ENCODE measurements around the gene FOSL2. TPM values are rescaled to one million over a fixed set of nuclear protein-coding genes. Genes with fewer than 3 reads are reported as not detected.

The FOSL2 gene
- total RNA-seq, 2 experiments from 2014 or later, result 0.35 to 1.0 TPM

DNA sequence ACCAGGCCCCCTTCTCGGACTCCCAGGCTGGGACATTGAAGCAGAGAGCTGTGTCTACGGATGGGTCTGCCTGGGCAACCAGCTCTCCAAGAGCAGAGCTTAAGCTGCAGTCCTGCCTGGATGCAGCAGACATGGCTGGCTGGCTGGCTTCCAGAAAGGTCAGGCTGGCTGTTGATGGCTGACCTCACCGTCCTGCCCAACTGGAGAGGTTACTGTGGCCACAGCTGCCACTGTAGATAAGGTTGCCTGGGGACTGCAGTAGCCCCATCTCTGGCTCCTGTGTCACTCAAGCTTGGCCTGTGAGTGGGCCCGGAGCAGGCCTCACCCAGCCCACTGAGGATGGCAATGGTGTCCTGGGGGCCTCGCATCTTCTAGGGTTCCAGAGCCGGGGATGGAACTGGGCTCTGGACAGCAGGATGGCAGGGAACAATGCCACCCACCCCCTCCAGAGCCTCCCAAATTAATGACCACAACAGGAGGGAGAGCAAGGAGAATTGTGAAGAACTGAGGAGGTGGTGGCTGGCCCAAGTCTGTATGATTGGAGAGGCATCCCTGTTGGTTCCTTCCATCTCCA lies 37.0 kb upstream of the FOSL2 start:
- no peaks in the 10 kb centered on the region for H3K4me1 ChIP-seq (ENCODE audit: insufficient read depth, low read length, poor library complexity, severe bottlenecking)
- H3K4me3 ChIP-seq (ENCODE audit: low read depth, low read length, poor library complexity, severe bottlenecking), result no peak overlapping the region
- no peaks in the 10 kb centered on the region for H3K9me3 ChIP-seq (ENCODE audit: low read length)
- H3K4me2 ChIP-seq (ENCODE audit: low read length), result no peak overlapping the region
- no TSS peak for BruUV-seq (replicated peaks)
- no peak for DNase-seq (ENCODE audit: low spot score)
- no peaks in the 10 kb centered on the region for H4K20me1 ChIP-seq (ENCODE audit: insufficient read depth, low read length)
- intact Hi-C loops (cut with micrococcal nuclease; ENCODE audit: unreplicated experiment), result no loop called here
- H3K36me3 ChIP-seq (ENCODE audit: insufficient read depth, low read length), result no peaks in the 10 kb centered on the region
- H3K27ac ChIP-seq (ENCODE audit: low read depth, low read length, poor library complexity, severe bottlenecking), result no peak overlapping the region
- no peak for TF ChIP-seq EZH2phosphoT487 (IDR thresholded peaks at IDR 0.05; ENCODE audit: borderline replicate concordance, low read depth, low read length)
- TF ChIP-seq, protein P1, sequence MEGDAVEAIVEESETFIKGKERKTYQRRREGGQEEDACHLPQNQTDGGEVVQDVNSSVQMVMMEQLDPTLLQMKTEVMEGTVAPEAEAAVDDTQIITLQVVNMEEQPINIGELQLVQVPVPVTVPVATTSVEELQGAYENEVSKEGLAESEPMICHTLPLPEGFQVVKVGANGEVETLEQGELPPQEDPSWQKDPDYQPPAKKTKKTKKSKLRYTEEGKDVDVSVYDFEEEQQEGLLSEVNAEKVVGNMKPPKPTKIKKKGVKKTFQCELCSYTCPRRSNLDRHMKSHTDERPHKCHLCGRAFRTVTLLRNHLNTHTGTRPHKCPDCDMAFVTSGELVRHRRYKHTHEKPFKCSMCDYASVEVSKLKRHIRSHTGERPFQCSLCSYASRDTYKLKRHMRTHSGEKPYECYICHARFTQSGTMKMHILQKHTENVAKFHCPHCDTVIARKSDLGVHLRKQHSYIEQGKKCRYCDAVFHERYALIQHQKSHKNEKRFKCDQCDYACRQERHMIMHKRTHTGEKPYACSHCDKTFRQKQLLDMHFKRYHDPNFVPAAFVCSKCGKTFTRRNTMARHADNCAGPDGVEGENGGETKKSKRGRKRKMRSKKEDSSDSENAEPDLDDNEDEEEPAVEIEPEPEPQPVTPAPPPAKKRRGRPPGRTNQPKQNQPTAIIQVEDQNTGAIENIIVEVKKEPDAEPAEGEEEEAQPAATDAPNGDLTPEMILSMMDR (conservative IDR thresholded peaks at IDR 0.05; ENCODE audit: low read length), result no peak
- H3K79me2 ChIP-seq (ENCODE audit: insufficient read depth, low read depth, low read length), result no peaks in the 10 kb centered on the region
- H3K9me2 ChIP-seq (ENCODE audit: insufficient read depth, low read length), result no peaks in the 10 kb centered on the region
- H2AFZ ChIP-seq (ENCODE audit: low read length), result no peak overlapping the region
- ChIA-PET CTCF (ENCODE audit: unreplicated experiment) (no interaction called here), POLR2A (no interaction called here)

DNA sequence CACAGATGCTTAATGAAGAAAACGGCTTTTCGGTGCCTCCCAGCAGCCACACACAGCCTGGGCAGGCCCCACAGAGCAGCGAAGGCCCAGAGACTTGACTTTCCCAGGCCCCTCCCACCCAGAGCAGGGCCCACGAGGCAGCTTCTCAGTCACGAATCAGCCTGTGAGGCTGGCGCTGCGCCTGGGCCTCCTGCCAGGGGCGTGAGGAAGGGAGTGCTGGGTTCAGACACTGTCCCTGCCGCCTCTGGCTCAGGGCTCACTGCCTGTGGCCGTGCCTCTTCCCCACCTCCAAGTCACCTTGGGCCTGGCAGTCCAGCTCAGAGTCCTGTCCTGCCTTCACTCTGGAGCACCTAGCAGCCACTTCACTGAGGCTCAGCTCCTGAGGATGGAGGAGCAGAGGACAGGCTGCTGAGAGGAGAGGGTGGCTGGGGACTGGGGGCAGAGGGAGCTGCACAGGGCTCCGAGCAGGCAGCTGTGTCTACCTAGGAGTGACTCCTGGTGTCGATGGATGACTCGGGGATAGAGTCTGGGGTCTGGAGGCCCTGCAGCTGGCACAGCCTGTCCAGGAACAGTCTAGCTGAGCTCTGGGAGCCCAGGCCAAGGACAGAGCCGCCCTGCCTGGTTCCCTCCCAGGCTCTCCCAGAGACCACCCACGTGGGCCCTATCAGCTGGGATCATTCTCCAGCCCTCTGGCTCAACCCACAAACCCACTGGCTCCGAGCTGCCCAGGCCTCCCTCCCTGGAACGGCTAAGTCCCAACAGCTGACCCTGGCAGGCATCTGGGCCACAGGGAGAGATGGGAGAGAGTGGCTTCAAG lies 36.4 kb upstream of the FOSL2 start:
- H3K4me2 ChIP-seq (ENCODE audit: low read length), result no peak overlapping the region
- POLR2A ChIA-PET, result no interaction called here

More for the DNA sequence above, 36.4 kb upstream of the FOSL2 start:
- Histone ChIP-seq H3K9me2 (ENCODE audit: insufficient read depth, low read length) (no peaks in the 10 kb centered on the region), H3K79me2 (ENCODE audit: insufficient read depth, low read depth, low read length) (no peaks in the 10 kb centered on the region), H3K9me3 (ENCODE audit: low read length) (no peaks in the 10 kb centered on the region), H3K27ac (ENCODE audit: low read depth, low read length, poor library complexity, severe bottlenecking) (no peak overlapping the region), H4K20me1 (ENCODE audit: insufficient read depth, low read length) (no peaks in the 10 kb centered on the region), H3K4me1 (ENCODE audit: insufficient read depth, low read length, poor library complexity, severe bottlenecking) (no peaks in the 10 kb centered on the region), H3K4me3 (ENCODE audit: low read depth, low read length, poor library complexity, severe bottlenecking) (no peak overlapping the region), H2AFZ (ENCODE audit: low read length) (no peak overlapping the region), H3K36me3 (ENCODE audit: insufficient read depth, low read length) (no peaks in the 10 kb centered on the region)
- intact Hi-C loops (cut with micrococcal nuclease; ENCODE audit: unreplicated experiment), result no loop called here
- BruUV-seq (replicated peaks), result no TSS peak
- no peak for DNase-seq (ENCODE audit: low spot score)
- CTCF ChIA-PET (ENCODE audit: unreplicated experiment), result no interaction called here
- TF ChIP-seq EZH2phosphoT487 (IDR thresholded peaks at IDR 0.05; ENCODE audit: borderline replicate concordance, low read depth, low read length), result no peak
- TF ChIP-seq, protein P1 (conservative IDR thresholded peaks at IDR 0.05; ENCODE audit: low read length), result no peak
